Breast epithelium (tissue), 4 donors: ENCODE results near the gene TRMT10B. TPM values are rescaled to one million over a fixed set of nuclear protein-coding genes. Genes with fewer than 3 reads are reported as not detected.
"Not testable (repeated sequence)": the region's sequence is repeated elsewhere in the genome, so short reads cannot be mapped to it uniquely, and the experiment has no call there.

ENCODE experiments used
- DNase-seq, 2 donors: peaks; one replicate each; pipeline ENCODE4 v3.0.0-alpha.2; 2019; ENCODE audit warnings: low spot score in 2 of 2
- H3K27ac ChIP-seq, 2 donors: fragments of 200-600 bp; sonication (generic) in 1 of 2; one replicate each; pipeline ENCODE4 v1.5.1; 2016 to 2019; ENCODE audit warnings: mild to moderate bottlenecking in 1 of 2
- H3K27me3 ChIP-seq, 2 donors: fragments of 200-600 bp; sonication (generic) in 1 of 2; one replicate each; pipeline versions ENCODE4 v1.5.1 to v1.6.0; 2017 to 2019; ENCODE audit warnings: control low read depth in 1 of 2, mild to moderate bottlenecking in 1 of 2
- H3K36me3 ChIP-seq: fragments of 200-600 bp; one replicate; pipeline ENCODE4 v1.5.1; 2019
- H3K4me1 ChIP-seq, 2 donors: fragments of 200-600 bp; sonication (generic); one replicate each; pipeline ENCODE4 v1.5.1; 2016 to 2019; ENCODE audit warnings: control low read depth in 1 of 2
- H3K4me3 ChIP-seq, 3 donors: fragments of 200-600 bp; sonication (generic); 1 replicate in 2 of 3; 2 replicates in 1 of 3; pipeline ENCODE4 v1.5.1; 2016 to 2019; ENCODE audit warnings: mild to moderate bottlenecking in 3 of 3, moderate library complexity in 2 of 3
- H3K9me3 ChIP-seq, 2 donors: fragments of 200-600 bp; sonication (generic) in 1 of 2; one replicate each; pipeline ENCODE4 v1.5.1; 2016 to 2019; ENCODE audit warnings: control low read depth in 1 of 2
- POLR2A ChIP-seq: fragments of 450-650 bp; IDR thresholded peaks from one replicate; pipeline ENCODE4 v1.6.1; 2016; ENCODE audit warnings: antibody characterized with exemption, mild to moderate bottlenecking, moderate library complexity
- POLR2AphosphoS5 ChIP-seq, 3 donors: sonication (generic); formaldehyde crosslinking; IDR thresholded peaks; one replicate each; pipeline ENCODE4 v1.6.1; 2017; ENCODE audit warnings: antibody characterized with exemption in 3 of 3
- intact Hi-C: fragments of 100-400 bp; cut with DNase I; formaldehyde crosslinking; loops from one replicate; pipeline ENCODE4 v1.15.1; 2023; ENCODE audit warnings: low total_unique reads
- total RNA-seq, 3 donors: library from RNA; depleted of rRNA; stranded (reverse); fragments of >200 nt; gene quantifications; one replicate each; pipeline ENCODE4 v1.1.0, GENCODE V29; 2016
- TF ChIP-seq, protein P1 (sequence below), 3 donors: fragments of 450-650 bp; IDR thresholded peaks; one replicate each; pipeline ENCODE4 v1.5.1; 2016 to 2017; ENCODE audit warnings: antibody characterized with exemption in 3 of 3, mild to moderate bottlenecking in 3 of 3, moderate library complexity in 3 of 3

Gene TRMT10B
- total RNA-seq, 3 donors from 2014 or later = 6.7 to 12.1 (median 11.1) TPM

DNA sequence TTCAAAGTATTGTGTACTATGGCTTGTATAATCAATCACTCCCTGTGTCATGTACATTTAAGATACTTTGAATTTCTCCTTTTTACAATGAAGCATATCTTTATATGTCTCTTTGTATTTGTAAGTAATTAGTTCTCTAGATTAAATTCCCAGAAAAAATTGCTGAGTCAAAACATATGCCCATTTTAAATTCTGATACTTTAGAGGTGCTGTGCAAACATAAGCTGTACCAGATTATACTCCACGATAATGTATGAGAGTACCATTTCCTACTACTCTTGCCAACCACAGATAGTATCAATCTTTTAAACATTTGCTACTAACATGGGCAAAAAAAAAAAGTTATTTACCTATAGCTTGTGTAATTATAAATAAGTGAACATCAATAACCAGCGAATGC lies 65.2 kb downstream of the TRMT10B start:
- DNase-seq = no peak
- H3K36me3 ChIP-seq = no peaks in the 10 kb centered on the region
- H3K27me3 ChIP-seq = no peaks in the 10 kb centered on the region
- H3K4me1 ChIP-seq = no peaks in the 10 kb centered on the region
- H3K9me3 ChIP-seq = no peaks in the 10 kb centered on the region
- no peak overlapping the region for H3K27ac ChIP-seq
- intact Hi-C loops = loop anchor here (1.0 kb wide), 1 partner anchor 10 kb away; no protein-coding TSS in a partner anchor
- H3K4me3 ChIP-seq = no peak overlapping the region
- TF ChIP-seq, protein P1, sequence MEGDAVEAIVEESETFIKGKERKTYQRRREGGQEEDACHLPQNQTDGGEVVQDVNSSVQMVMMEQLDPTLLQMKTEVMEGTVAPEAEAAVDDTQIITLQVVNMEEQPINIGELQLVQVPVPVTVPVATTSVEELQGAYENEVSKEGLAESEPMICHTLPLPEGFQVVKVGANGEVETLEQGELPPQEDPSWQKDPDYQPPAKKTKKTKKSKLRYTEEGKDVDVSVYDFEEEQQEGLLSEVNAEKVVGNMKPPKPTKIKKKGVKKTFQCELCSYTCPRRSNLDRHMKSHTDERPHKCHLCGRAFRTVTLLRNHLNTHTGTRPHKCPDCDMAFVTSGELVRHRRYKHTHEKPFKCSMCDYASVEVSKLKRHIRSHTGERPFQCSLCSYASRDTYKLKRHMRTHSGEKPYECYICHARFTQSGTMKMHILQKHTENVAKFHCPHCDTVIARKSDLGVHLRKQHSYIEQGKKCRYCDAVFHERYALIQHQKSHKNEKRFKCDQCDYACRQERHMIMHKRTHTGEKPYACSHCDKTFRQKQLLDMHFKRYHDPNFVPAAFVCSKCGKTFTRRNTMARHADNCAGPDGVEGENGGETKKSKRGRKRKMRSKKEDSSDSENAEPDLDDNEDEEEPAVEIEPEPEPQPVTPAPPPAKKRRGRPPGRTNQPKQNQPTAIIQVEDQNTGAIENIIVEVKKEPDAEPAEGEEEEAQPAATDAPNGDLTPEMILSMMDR (IDR thresholded peaks at IDR 0.05) = no peak
- TF ChIP-seq POLR2AphosphoS5 (IDR thresholded peaks at IDR 0.05) = no peak
- no peak for TF ChIP-seq POLR2A

DNA sequence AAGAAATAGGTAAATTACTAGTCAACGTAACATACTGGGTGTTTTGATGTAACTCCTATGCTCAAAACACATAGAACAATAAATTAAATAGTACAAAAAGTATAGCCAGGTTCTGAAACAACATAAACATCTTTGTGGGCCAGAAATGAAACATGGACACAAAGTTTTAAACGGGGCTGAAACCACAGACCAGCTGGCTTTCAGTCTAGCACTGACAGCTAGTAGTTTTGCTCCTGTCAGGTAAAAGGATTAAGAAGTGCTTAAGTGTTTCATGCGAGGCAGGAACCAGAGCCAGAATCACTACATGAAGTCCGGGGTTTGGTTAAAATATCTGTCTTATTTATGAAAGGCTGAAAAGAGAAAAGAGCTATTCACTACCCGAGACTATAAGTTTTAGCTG lies 66.5 kb downstream of the TRMT10B start:
- Histone ChIP-seq H3K27ac (no peak overlapping the region), H3K27me3 (no peaks in the 10 kb centered on the region), H3K4me3 (no peak overlapping the region), H3K4me1 (no peaks in the 10 kb centered on the region), H3K9me3 (no peaks in the 10 kb centered on the region), H3K36me3 (no peaks in the 10 kb centered on the region)
- no peak for DNase-seq
- TF ChIP-seq POLR2A = no peak
- TF ChIP-seq, protein P1 (IDR thresholded peaks at IDR 0.05) = no peak
- no peak for TF ChIP-seq POLR2AphosphoS5 (IDR thresholded peaks at IDR 0.05)
- intact Hi-C loops = no loop called here

DNA sequence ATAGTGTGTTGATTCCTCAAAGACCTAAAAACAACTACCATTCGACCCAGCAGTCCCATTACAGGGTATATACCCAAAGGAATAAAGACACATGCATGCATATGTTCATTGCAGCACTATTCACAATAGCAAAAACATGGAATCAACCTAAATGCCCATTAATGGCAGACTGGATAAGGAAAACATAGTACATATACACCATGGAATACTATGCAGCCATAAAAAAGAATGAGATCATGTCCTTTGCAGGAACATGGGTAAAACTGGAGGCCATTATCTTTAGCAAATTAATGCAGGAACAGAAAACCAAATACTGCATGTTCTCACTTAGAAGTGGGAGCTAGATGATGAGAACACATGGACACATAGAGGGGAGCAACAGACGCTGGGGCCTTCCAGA lies 71.6 kb downstream of the TRMT10B start:
- H3K27me3 ChIP-seq, intact Hi-C loops, DNase-seq, H3K27ac ChIP-seq, H3K9me3 ChIP-seq, H3K36me3 ChIP-seq, H3K4me1 ChIP-seq, H3K4me3 ChIP-seq: not testable (repeated sequence)

DNA sequence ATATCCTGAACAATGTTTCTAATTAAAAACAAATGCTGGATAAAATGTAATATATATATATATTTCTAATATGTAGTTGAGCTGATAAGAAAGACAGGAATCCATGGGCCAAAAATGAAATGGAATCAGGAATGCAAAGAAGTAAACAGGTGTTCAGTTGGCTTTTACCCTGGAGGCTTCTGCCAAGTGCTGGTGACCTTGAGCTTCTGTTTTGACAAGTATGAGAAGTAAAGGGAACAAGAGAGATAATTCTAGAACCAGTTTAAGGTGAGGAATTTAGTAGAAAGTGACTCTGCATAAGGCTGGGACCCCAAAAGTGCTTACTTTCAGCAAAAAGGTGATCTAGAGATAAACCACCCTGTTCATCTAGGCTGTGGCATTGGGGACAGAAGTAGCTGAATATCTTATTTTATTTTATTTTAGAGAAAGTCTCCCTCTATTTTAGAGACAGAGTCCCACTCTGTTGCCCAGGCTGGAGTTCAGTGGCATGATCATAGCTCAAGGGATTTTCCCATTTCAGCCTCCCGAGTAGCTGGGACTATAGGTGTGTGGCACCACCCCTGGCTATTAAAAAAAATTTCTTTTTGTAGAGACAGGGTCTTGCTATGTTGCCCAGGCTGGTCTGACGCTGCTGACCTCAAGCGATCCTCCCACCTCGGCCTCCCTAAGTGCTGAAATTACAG lies 74.0 kb downstream of the TRMT10B start:
- intact Hi-C loops = loop anchor here (2.0 kb wide), 1 partner anchor 17 kb away; no protein-coding TSS in a partner anchor
- no peak for DNase-seq
- Histone ChIP-seq H3K9me3 (no peaks in the 10 kb centered on the region), H3K4me1 (no peaks in the 10 kb centered on the region), H3K4me3 (no peak overlapping the region), H3K27me3 (no peaks in the 10 kb centered on the region), H3K36me3 (no peaks in the 10 kb centered on the region), H3K27ac (no peak overlapping the region)
- TF ChIP-seq, protein P1 (IDR thresholded peaks at IDR 0.05) = no peak
- TF ChIP-seq POLR2AphosphoS5 (IDR thresholded peaks at IDR 0.05) = no peak
- no peak for TF ChIP-seq POLR2A

Other genes starting within 250 kb of the TRMT10B start
- gene FBXO10, start 177.4 kb upstream of the TRMT10B start, total RNA-seq = 1 to 10 TPM; 5.1 to 6.9 (median 5.9) TPM
- gene TOMM5, start 161.2 kb upstream of the TRMT10B start, total RNA-seq = 100 to 1,000 TPM in 1 of 3 donors, 10 to 100 TPM in 2; 71.9 to 105 (median 72.0) TPM
- gene FRMPD1, start 102.9 kb upstream of the TRMT10B start, total RNA-seq = 1 to 10 TPM in 1 of 3 donors, under 1 TPM in 2; 0.16 to 1.6 (median 0.59) TPM
- gene EXOSC3, start 31.3 kb downstream of the TRMT10B start, total RNA-seq = 10 to 100 TPM; 40.6 to 55.0 (median 49.9) TPM
- gene DCAF10, start 47.0 kb downstream of the TRMT10B start, total RNA-seq = 10 to 100 TPM; 29.8 to 44.8 (median 38.7) TPM
- 10 to 100 TPM; 22.5 to 43.7 (median 30.8) TPM for gene SLC25A51, start 150.3 kb downstream of the TRMT10B start, total RNA-seq